Stimulated activated naive CD4-positive, alpha-beta T cell treated with Interleukin-2 at 50 U/mL for 16 hours (primary cell): ENCODE measurements around the gene PMS1.
"Not testable (repeated sequence)": the region's sequence is repeated elsewhere in the genome, so short reads cannot be mapped to it uniquely, and the experiment has no call there.

Experiments
- DNase-seq: peaks from one replicate; lab custom pipeline; 2025; lab: John Stamatoyannopoulos, UW

Gene PMS1

DNA sequence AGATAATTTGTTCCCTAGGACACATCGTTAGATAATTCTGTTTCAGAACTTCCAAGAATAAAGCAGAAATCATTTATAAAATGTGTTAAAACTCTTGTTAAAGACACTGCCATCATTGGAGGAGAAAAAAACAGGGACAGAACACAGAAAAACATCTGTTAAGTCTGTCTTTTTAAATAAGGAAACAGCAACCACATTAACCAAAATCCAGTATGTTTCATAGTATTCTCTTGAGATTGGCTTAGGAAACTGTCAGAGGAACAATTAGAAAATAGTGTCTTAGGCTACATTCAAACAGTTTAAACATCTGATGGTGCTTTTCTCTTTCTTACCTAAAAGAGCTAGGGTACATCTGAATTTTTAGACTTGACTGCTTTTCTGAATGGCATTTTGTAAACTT is 81.6 kb downstream of the PMS1 start:
- DNase-seq, result no peak

- no peak for DNase-seq
Observed at GRCh38 chr2:189866296-189866695, 82.0 kb downstream of the PMS1 start.

DNA sequence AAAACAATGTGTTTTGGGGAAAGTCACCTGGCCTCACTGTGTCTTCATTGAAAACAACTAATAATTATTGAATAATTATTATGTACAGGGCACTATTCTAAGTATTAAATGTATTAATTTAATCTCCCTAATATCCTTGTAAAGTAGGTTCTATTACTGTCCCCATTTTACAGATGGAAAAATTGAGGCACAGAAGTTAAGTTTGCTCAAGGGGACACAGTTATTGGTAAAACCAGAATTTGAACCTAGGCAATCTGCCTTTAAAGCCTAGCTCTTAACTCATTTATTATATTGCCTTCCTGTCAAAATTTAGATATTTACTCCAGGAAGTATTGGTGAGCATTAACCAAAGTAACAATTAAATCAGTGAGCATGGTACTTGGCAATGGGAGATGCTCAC is 84.6 kb downstream of the PMS1 start:
- DNase-seq, result no peak

GRCh38 chr2:189870381-189871085 is 86.3 kb downstream of the PMS1 start:
- DNase-seq, result no peak

- no peak for DNase-seq
Observed at GRCh38 chr2:189873696-189874095, 89.4 kb downstream of the PMS1 start.

GRCh38 chr2:189874586-189875320 is 90.5 kb downstream of the PMS1 start:
- DNase-seq, result no peak

DNA sequence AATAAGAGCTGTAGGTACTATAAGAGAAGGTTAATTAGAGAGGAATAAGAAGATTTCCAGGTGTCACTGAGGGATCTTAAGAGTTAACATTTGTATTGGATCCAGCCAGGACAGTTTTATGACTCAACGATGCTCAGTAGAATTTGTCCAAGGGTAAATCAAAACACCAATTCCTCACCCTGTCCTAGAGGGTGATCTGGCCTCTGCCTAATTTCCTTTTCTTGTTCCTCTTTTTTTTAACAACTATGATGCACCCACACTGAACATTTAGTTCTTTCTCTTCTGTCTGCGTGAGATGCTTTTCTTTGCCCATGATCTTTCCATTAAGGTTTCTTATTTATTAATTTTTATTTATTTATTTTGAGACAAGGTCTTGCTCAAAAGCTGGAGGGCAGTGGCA is 92.0 kb downstream of the PMS1 start:
- no peak for DNase-seq

DNA sequence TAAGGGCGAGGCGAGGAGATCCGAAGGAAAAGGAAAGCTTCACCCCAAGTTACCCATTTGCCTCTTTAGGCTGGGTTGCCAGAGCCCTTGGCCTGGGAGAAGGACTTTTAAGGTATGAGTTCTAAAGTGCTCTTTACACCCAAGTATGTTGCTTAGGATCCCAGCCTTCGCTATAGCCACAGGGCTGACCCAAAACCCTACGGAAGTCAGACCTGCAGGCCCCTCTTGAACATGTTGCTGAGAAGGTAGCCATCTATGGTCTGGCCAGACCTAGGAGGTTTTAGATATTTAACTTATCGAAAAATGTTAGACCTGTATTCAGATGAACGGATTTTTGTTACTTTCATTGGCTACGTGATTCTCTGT is 95.4 kb downstream of the PMS1 start:
- no peak for DNase-seq

DNA sequence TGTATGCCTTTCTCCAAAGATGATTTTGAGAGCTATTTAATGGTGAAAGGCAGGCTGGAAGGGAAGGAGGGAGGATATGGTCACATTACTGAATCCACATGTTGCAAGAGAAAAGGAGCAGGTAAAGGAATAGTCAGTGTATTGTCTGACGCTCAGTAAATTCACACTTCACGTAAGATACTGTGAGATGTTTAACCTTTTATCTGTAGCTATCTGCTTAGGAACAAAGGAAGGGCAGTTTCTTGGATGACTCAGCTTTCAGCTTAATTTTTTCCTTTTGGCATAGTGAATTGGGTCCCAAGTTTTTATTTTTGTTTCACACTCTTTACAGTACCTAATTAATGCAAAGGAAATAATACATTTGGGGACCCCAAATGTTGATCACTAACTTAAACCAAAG is 96.2 kb downstream of the PMS1 start:
- no peak for DNase-seq

DNA sequence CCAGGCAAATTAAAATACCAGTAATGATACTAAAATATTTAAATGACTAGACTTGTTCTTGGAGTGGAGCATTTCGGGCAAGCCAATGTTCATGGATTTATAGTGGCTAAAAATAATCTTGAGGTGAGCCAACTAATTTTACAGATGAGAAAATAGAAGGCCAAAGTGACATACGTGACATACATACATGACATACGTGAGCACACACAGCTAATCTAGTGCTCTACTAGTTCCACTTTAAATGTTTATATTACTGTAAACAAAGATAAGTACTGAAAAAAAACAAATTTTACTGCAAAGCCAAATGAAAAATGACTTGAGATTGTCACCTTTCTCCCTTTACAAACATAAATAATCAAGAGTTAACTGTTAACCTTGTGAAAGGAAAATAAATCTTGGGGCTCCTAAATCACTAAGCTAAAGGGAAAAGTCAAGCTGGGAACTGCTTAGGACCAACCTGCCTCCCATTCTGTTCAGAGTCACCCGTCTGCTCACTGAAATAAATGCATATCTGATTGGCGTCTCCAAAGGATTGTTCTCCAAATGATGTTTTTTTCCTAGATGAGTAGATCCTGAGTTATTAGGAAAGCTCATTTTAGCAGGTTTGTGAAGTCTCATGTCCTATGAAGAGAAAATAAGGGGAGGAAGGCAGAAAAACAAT is 96.7 kb downstream of the PMS1 start:
- DNase-seq, result no peak

DNA sequence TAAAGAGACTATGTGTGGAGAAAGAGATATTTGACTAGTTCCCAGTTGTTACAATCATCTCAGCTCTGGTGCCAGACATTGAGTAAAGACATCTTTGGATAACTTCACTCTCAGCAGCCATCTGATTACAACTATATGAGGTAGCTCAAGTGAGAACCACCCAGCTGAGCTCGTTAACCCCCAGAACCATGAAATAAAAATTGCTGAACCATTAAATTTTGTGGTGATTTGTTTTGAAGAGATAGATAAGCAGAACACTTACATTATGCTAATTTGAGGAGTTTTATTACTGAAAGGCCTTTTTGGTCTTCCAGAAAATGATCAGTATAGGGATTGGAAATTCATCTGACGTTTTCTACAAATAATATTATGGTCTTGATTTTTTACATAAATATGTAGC is 101.1 kb downstream of the PMS1 start:
- no peak for DNase-seq

GRCh38 chr2:189892546-189893294 is 108.5 kb downstream of the PMS1 start:
- DNase-seq, result not testable (repeated sequence)

DNA sequence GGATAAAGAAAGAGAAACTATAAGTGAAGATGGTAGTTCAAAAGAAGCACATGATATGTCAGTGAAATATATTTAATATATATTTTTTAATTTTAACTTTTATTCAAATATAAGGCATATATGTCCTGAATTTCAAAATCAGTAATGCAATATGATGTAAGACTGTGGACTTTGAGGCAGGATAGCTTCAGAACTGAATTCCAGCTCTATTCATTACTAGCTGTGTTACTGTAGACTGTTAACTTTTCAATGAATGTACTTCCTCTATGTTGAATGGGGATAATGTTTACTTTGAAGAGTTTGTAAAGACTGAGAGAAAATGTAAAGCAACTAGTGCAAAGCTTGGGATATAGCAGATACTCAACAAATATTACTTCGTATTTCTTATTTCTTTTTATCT is 112.6 kb downstream of the PMS1 start:
- DNase-seq, result no peak

- no peak for DNase-seq
Observed at GRCh38 chr2:189899101-189899500, 114.9 kb downstream of the PMS1 start.

DNA sequence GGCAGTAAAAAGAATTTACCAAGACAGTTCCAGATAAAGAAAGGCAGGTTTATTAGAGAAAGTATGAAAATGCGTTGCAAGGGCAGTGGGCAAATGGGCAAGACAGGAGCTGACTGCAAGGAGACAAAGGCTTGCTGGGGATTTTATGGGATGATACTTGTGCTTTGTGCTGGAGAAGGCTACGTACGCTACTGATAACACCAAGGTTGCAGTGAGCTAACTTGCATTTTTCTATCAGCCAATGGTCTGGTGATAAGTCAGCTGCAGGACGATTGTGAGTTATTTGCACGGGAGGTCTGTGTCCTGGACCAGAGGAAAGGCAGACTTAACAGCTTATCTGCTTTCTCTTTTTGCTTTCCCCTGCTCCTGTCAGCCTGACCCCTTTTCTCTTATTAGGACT is 116.5 kb downstream of the PMS1 start:
- DNase-seq, result no peak

GRCh38 chr2:189901664-189902063 is 117.4 kb downstream of the PMS1 start:
- DNase-seq, result no peak

DNA sequence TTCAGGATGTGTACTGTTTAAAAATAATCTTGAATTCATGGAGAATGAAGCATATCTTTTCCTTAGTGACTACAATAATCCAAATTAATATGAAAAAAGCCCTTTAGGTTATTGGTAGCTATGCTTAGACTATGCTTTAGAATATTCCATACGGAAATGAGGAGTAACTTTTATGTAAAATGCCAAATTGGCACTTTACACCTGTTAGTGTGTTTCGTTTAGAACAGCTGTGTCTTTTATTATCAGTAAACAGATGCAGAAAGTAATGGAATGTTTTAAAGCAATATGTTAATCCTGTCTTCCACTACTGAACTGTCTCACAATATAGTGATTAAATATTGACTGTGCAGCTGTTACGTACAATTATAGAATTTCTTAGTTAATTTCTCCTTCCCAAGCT is 129.6 kb downstream of the PMS1 start:
- DNase-seq, result no peak

DNA sequence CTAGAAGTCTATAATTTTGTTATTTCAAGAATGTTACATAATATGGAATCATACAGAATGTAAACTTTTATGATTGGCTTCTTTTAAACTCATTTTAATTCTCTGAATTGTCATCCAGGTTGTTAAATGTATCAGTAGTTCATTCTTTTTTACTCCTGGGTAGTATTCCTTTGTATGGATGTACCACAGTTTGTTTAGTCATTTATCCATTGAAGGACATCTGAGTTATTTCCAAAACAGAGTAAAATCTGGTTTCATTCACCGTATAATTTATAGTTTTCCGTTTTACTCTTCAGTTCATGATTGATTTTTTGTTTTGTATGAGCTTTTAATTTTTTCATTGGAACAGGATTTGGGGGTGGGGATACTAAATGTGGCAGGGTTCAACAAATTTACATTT is 132.4 kb downstream of the PMS1 start:
- no peak for DNase-seq
